ENCODE data around the gene METTL1. TPM values are rescaled to one million over a fixed set of nuclear protein-coding genes. Genes with fewer than 3 reads are reported as not detected.

Gene METTL1
- total RNA-seq, 2 donors from 2014 or later, result 1.5 to 8.5 TPM

GRCh38 chr12:57726151-57726883, 45.6 kb downstream of the METTL1 start:
- peak; percentile 70 for DNase-seq (ENCODE audit: low spot score)
- H3K36me3 ChIP-seq, result peaks cover 4% of the 10 kb centered on the region
- peaks cover 0 to 25% of the 10 kb centered on the region in 2 donors for H3K4me1 ChIP-seq
- H3K27me3 ChIP-seq, result no peaks in the 10 kb centered on the region
- peak overlapping the region; percentile 41 to 64 for H3K27ac ChIP-seq
- H3K4me3 ChIP-seq, result peak overlapping the region; percentile 49 to 63
- H3K9me3 ChIP-seq, result no peaks in the 10 kb centered on the region
- peak; percentile 48 to 73 for TF ChIP-seq CTCF (IDR thresholded peaks at IDR 0.05)

- TF ChIP-seq CTCF (IDR thresholded peaks at IDR 0.05), result no peak
- Histone ChIP-seq H3K27ac (peak overlapping the region; percentile 41 to 64), H3K9me3 (no peaks in the 10 kb centered on the region), H3K4me1 (peaks cover 0 to 25% of the 10 kb centered on the region in 2 donors), H3K36me3 (peaks cover 9% of the 10 kb centered on the region), H3K4me3 (peak overlapping the region; percentile 49 to 63), H3K27me3 (no peaks in the 10 kb centered on the region)
- DNase-seq (ENCODE audit: low spot score), result no peak
Measured at GRCh38 chr12:57725851-57726150, 46.1 kb downstream of the METTL1 start.

- no peak for TF ChIP-seq CTCF (IDR thresholded peaks at IDR 0.05)
- Histone ChIP-seq H3K36me3 (peaks cover 16% of the 10 kb centered on the region), H3K27ac (no peak overlapping the region), H3K9me3 (no peaks in the 10 kb centered on the region), H3K4me3 (no peak overlapping the region), H3K4me1 (peaks cover 0 to 25% of the 10 kb centered on the region in 2 donors), H3K27me3 (no peaks in the 10 kb centered on the region)
- peak; percentile 18 for DNase-seq (ENCODE audit: low spot score)
Measured at GRCh38 chr12:57724936-57725740, 46.8 kb downstream of the METTL1 start.

GRCh38 chr12:57724003-57724935, 47.6 kb downstream of the METTL1 start:
- Histone ChIP-seq H3K27me3 (no peaks in the 10 kb centered on the region), H3K4me3 (no peak overlapping the region), H3K27ac (no peak overlapping the region), H3K36me3 (peaks cover 25% of the 10 kb centered on the region), H3K4me1 (peaks cover 0 to 25% of the 10 kb centered on the region in 2 donors), H3K9me3 (no peaks in the 10 kb centered on the region)
- peak; percentile 53 for DNase-seq (ENCODE audit: low spot score)
- TF ChIP-seq CTCF (IDR thresholded peaks at IDR 0.05), result no peak

- Histone ChIP-seq H3K36me3 (peaks cover 31% of the 10 kb centered on the region), H3K4me1 (peaks cover 0 to 25% of the 10 kb centered on the region in 2 donors), H3K27me3 (no peaks in the 10 kb centered on the region), H3K27ac (no peak overlapping the region), H3K4me3 (no peak overlapping the region), H3K9me3 (no peaks in the 10 kb centered on the region)
- no peak for TF ChIP-seq CTCF (IDR thresholded peaks at IDR 0.05)
- no peak for DNase-seq (ENCODE audit: low spot score)
Measured at GRCh38 chr12:57723630-57723962, 48.3 kb downstream of the METTL1 start.
